Activated T-helper 1 cell treated with anti-CD3 and anti-CD28 coated beads, Interleukin-12 subunit alpha, Interleukin-12 subunit beta, Interleukin-2, Interleukin-4 antibody, amounts not matched to agents 30 ng/mL and 10 ng/mL and 1 ng/mL, durations not matched to agents 14 hours and 24 hours and 36 hours (primary cell): Measurements from ENCODE around the gene HEATR5A. TPM values are rescaled to one million over a fixed set of nuclear protein-coding genes. Genes with fewer than 3 reads are reported as not detected.
"Not testable (repeated sequence)": the region's sequence is repeated elsewhere in the genome, so short reads cannot be mapped to it uniquely, and the experiment has no call there.

Source experiments
- DNase-seq: peaks from one replicate; pipeline ENCODE4 v3.0.0; 2021; ENCODE audit warnings: low spot score
- H3K27ac Mint-ChIP-seq: one replicate; pipeline ENCODE4 v1.8.0; 2021; ENCODE audit warnings: mild to moderate bottlenecking, mixed read lengths
- H3K27me3 Mint-ChIP-seq: one replicate; pipeline ENCODE4 v1.8.0; 2022; ENCODE audit warnings: mild to moderate bottlenecking, moderate library complexity, mixed read lengths; ENCODE audit not compliant: insufficient read depth
- H3K36me3 Mint-ChIP-seq: one replicate; pipeline ENCODE4 v1.8.0; 2021; ENCODE audit warnings: low read depth, mixed read lengths
- H3K4me1 Mint-ChIP-seq: one replicate; pipeline ENCODE4 v1.8.0; 2021; ENCODE audit warnings: low read depth, mixed read lengths
- H3K4me3 Mint-ChIP-seq: one replicate; pipeline ENCODE4 v1.8.0; 2021; ENCODE audit warnings: mild to moderate bottlenecking, moderate library complexity, mixed read lengths
- H3K9me3 Mint-ChIP-seq: one replicate; pipeline ENCODE4 v1.8.0; 2021; ENCODE audit warnings: mixed read lengths
- intact Hi-C: fragments of 100-400 bp; cut with micrococcal nuclease; formaldehyde crosslinking; loops from one replicate; pipeline ENCODE4 v1.15.1; 2024
- total RNA-seq: library from RNA; stranded (reverse); gene quantifications from 2 replicates; pipeline ENCODE4 v1.2.3, GENCODE V29; 2022

The HEATR5A gene
- total RNA-seq, 1 donor from 2014 or later, result 26.4 TPM

DNA sequence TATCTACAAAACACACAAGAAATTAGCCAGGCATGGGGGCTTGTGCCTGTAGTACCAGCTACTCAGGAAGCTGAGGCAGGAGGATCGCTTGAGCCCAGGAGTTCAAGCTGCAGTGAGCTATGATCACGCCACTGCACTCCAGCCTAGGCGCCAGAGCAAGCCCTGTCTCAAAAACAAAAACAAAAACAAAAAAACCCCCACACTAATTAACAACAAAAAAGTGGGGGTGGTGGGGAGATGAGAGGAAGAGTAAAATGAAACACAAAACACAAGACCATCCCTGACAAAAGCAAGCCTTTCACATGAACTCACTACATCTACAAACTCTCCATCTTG, 158.9 kb downstream of the HEATR5A start:
- no peaks in the 10 kb centered on the region for H3K36me3 Mint-ChIP-seq

DNA sequence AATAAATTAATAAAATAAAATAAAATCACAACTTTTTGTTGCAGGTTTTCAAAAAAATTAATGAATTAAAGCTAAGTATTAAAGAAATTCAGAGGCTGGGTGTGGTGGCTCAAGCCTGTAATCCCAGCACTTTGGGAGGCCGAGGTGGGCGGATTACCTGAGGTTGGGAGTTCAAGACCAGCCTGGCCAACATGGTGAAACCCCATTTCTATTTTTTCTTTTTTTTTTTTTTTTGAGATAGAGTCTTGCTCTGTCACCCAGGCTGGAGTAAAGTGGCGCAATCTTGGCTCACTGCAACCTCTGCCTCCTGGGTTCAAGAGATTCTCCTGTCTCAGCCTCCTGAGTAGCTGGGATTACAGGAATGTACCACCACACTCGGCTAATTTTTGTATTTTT, 161.3 kb downstream of the HEATR5A start:
- DNase-seq, H3K4me1 Mint-ChIP-seq, H3K27me3 Mint-ChIP-seq, intact Hi-C loops, H3K9me3 Mint-ChIP-seq, H3K27ac Mint-ChIP-seq, H3K36me3 Mint-ChIP-seq, H3K4me3 Mint-ChIP-seq: not testable (repeated sequence)

More for the DNA sequence above, 158.9 kb downstream of the HEATR5A start:
- Mint-ChIP-seq H3K4me1 (no peaks in the 10 kb centered on the region), H3K9me3 (no peaks in the 10 kb centered on the region), H3K27ac (no peak overlapping the region), H3K27me3 (peaks cover 3% of the 10 kb centered on the region), H3K4me3 (no peak overlapping the region)
- intact Hi-C loops, result no loop called here
- DNase-seq, result no peak

DNA sequence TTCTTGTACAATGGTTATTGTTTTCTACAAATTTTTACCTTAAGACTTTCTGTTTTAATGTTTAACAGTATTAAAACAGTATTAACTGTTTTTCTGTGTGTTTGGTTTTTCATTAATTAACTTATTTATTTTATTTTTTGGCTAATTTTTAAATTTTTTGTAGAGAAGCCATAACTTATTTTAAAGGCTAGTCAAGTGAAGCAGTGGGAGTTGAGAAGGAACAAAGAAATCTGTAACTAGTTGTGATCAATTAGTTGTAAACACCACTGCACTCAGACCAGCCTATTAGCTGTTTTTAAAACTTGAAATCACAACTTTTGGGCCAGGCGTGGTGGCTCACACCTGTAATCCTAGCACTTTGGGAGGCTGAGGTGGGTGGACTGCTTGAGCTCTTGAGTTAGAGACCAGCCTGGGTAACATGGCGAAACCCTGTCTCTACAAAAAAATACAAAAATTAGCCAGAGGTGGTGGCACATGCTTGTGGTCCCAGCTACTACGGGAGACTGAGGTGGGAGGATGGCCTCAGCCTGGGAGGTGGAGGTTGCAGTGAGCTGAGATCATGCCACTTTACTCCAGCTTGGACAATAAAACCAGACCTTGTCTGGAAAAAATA, 161.8 kb downstream of the HEATR5A start:
- H3K36me3 Mint-ChIP-seq, result no peaks in the 10 kb centered on the region
- no peak overlapping the region for H3K27ac Mint-ChIP-seq
- H3K9me3 Mint-ChIP-seq, result no peaks in the 10 kb centered on the region
- intact Hi-C loops, result no loop called here
- no peaks in the 10 kb centered on the region for H3K4me1 Mint-ChIP-seq
- no peak overlapping the region for H3K4me3 Mint-ChIP-seq
- no peak for DNase-seq
- H3K27me3 Mint-ChIP-seq, result peaks cover 3% of the 10 kb centered on the region

DNA sequence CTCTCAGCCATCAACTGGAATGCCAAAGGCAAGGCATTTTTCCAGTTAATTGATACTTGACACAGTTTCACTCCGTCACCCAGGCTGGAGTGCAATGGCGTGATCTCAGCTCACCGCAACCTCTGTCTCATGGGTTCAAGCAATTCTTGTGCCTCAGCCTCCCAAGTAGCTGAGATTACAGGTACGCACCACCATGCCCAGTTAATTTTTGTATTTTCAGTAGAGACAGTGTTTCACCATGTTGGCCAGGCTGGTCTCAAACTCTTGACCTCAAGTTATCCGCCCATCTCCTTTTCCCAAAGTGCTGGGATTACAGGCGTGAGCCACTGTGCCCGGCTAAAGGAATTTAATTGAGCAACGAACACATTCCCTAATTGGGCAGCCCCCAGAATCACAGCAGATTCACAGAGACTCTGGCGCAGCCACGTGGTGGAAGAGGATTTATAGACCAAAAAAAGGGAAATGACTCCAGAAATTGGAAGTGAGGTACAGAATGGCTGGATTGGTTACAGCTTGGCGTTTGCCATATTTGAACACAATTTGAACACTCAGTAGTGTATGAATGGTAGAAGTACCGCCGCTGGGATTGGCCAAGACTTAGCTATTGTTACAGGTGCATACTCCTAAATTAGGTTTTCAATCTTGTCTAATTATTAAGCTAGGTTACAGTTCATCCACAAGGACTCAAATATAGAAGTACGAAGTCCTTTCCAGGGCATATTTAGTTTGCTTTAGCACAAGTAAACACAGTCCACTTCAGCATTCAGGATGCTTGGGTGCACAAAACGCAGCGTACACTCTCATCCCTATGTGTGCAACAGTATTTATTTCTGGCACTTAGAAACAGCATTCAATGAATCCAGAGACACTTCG, 162.6 kb downstream of the HEATR5A start:
- H3K27ac Mint-ChIP-seq, intact Hi-C loops, H3K4me3 Mint-ChIP-seq, H3K4me1 Mint-ChIP-seq, H3K27me3 Mint-ChIP-seq, H3K9me3 Mint-ChIP-seq, DNase-seq, H3K36me3 Mint-ChIP-seq: not testable (repeated sequence)

DNA sequence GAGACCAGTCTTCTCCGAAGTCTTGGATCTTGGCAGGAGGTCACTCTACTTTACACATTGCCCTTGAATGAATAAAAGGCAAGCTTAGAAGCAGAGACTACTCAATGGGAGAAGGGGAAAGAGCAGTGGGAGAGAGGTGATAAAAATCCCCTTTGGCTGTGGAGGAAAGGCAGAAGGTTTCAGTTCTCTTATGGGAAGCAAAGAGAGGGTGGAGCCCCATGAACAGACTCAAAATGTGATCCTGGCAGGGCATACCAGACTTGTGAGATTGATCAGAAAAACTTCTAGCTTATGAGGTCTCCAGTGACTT, 163.2 kb downstream of the HEATR5A start:
- no peak overlapping the region for H3K27ac Mint-ChIP-seq
- no peak overlapping the region for H3K4me3 Mint-ChIP-seq
- DNase-seq, result no peak
- no peaks in the 10 kb centered on the region for H3K36me3 Mint-ChIP-seq
- no peaks in the 10 kb centered on the region for H3K27me3 Mint-ChIP-seq
- intact Hi-C loops, result no loop called here
- no peaks in the 10 kb centered on the region for H3K9me3 Mint-ChIP-seq
- no peaks in the 10 kb centered on the region for H3K4me1 Mint-ChIP-seq

- no peaks in the 10 kb centered on the region for H3K36me3 Mint-ChIP-seq
- intact Hi-C loops, result no loop called here
- H3K27ac Mint-ChIP-seq, result no peak overlapping the region
- no peak overlapping the region for H3K4me3 Mint-ChIP-seq
- H3K9me3 Mint-ChIP-seq, result no peaks in the 10 kb centered on the region
- no peaks in the 10 kb centered on the region for H3K27me3 Mint-ChIP-seq
- no peak for DNase-seq
- no peaks in the 10 kb centered on the region for H3K4me1 Mint-ChIP-seq
Measured at GRCh38 chr14:31256534-31257243, 163.7 kb downstream of the HEATR5A start.

DNA sequence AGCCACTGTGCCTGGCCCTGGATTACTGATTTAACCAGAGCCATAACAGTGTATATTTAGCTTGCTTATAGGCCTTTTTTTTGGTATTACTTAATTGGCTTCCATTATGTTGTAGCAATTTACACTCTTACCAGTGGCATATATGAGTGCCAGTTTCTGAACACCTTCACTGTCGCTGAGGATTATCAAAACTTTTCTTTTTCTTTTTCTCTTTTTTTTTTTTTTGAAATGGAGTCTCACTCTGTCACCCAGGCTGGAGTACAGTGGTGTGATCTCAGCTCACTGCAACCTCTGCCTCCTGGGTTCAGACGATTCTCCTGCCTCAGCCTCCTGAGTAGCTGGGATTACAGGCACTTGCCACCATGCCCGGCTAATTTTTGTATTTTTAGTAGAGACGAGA, 164.4 kb downstream of the HEATR5A start:
- H3K36me3 Mint-ChIP-seq, DNase-seq, H3K4me1 Mint-ChIP-seq, H3K4me3 Mint-ChIP-seq, intact Hi-C loops, H3K9me3 Mint-ChIP-seq, H3K27ac Mint-ChIP-seq, H3K27me3 Mint-ChIP-seq: not testable (repeated sequence)

- no peaks in the 10 kb centered on the region for H3K27me3 Mint-ChIP-seq
- DNase-seq, result no peak
- no peaks in the 10 kb centered on the region for H3K36me3 Mint-ChIP-seq
- no peak overlapping the region for H3K4me3 Mint-ChIP-seq
- H3K27ac Mint-ChIP-seq, result no peak overlapping the region
- intact Hi-C loops, result no loop called here
- H3K4me1 Mint-ChIP-seq, result no peaks in the 10 kb centered on the region
- no peaks in the 10 kb centered on the region for H3K9me3 Mint-ChIP-seq
Measured at GRCh38 chr14:31255286-31255685, 165.1 kb downstream of the HEATR5A start.

GRCh38 chr14:31253746-31254471, 166.4 kb downstream of the HEATR5A start:
- no peaks in the 10 kb centered on the region for H3K9me3 Mint-ChIP-seq
- no peaks in the 10 kb centered on the region for H3K4me1 Mint-ChIP-seq
- H3K36me3 Mint-ChIP-seq, result no peaks in the 10 kb centered on the region
- H3K4me3 Mint-ChIP-seq, result no peak overlapping the region
- H3K27ac Mint-ChIP-seq, result no peak overlapping the region
- intact Hi-C loops, result no loop called here
- no peak for DNase-seq
- no peaks in the 10 kb centered on the region for H3K27me3 Mint-ChIP-seq

- H3K36me3 Mint-ChIP-seq, result no peaks in the 10 kb centered on the region
- no peak overlapping the region for H3K4me3 Mint-ChIP-seq
- H3K4me1 Mint-ChIP-seq, result no peaks in the 10 kb centered on the region
- no peak for DNase-seq
- no peaks in the 10 kb centered on the region for H3K9me3 Mint-ChIP-seq
- H3K27me3 Mint-ChIP-seq, result no peaks in the 10 kb centered on the region
- H3K27ac Mint-ChIP-seq, result no peak overlapping the region
- intact Hi-C loops, result no loop called here
Measured at GRCh38 chr14:31252865-31253264, 167.5 kb downstream of the HEATR5A start.

DNA sequence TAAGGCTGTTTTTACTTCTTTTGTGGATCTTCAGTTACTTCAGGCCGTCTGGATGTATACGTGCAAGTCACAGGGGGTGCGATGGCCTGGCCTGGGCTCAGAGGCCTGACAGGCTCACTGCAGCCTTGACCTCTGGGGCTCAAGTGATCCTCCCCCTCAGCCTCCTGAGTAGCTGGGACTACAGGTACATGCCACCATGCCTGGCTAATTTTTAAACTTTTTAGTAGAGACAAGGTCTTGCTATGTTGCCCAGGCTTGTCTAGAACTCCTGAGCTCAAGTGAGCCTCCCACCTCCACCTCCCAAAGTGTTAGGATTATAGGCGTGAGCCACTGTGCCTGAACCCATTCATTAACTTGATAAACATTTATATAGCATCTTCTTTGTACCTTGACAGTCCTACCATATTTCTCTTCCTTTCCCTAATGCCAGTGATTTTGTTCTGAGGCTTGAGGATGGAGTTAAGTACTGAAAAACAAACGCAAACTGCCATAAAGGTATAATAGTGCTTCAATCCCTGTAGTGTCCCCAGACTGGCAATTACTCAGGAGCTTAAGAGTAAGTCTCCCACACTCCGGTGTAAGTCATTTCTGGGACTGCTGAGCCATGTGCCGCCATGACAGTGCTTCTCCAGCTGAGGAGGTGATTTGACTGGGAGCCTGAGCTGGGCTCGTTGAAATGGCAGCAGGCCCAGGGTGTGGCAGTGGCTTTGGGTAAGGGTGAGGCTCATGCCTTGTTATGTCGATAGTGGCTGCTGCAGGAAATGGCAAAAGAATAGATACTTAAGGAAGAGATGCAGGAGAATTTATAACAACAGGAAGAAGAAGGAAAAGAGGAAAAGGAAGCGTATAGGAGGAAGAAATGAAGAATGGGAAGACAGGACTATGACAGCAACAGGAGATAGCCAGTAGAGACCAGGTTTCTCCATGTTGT, 169.1 kb downstream of the HEATR5A start:
- H3K36me3 Mint-ChIP-seq, result no peaks in the 10 kb centered on the region
- intact Hi-C loops, result no loop called here
- no peak overlapping the region for H3K27ac Mint-ChIP-seq
- H3K4me1 Mint-ChIP-seq, result no peaks in the 10 kb centered on the region
- H3K27me3 Mint-ChIP-seq, result no peaks in the 10 kb centered on the region
- no peak overlapping the region for H3K4me3 Mint-ChIP-seq
- no peak for DNase-seq
- H3K9me3 Mint-ChIP-seq, result no peaks in the 10 kb centered on the region

DNA sequence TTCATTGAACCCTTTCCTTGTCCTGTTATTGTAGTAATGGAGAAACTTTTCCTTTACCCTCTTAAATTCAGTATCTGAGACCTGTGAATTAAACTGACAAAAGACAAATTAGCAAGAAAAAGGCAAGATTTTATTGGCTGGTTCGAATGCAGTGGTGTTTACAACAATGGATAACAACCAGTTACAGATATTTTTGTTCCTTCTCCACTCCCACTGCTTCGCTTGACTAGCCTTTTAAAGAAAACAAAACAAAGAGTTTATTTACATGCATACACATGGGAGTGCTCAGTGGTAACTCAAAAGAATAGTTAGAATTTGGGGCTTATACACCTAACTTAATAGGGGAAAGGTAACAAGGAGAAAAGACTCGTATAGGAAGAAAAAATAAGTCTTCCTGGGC, 175.7 kb downstream of the HEATR5A start:
- Mint-ChIP-seq H3K4me1 (peaks cover 19% of the 10 kb centered on the region), H3K4me3 (no peak overlapping the region), H3K36me3 (no peaks in the 10 kb centered on the region), H3K27ac (no peak overlapping the region), H3K9me3 (no peaks in the 10 kb centered on the region), H3K27me3 (no peaks in the 10 kb centered on the region)
- intact Hi-C loops, result no loop called here
- no peak for DNase-seq
